ENCODE results near the gene SOX8.

The SOX8 gene

DNA sequence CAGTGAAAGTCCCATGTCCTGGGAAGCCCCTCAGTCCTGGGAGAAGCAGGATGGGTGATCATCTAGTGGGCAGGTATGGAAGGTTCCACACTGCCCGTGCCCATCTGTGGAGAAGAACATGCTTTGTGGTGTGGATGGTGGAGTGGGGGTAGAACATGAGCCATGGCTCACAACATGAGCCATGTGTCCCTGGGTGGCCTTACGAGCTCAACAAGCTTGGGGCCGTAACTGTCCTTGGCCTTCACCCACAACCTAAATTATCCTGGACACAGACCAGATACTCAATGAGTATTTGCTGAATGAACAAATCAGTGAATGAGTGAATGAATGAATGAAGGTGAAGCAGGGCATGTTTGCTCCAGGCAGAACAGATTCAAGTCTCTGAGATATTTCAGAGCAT is 13.5 kb downstream of the SOX8 start:
- H3K27ac ChIP-seq (ENCODE audit: low read length), result no peak overlapping the region
- H3K36me3 ChIP-seq (ENCODE audit: control insufficient read depth, insufficient read depth, low read length), result no peaks in the 10 kb centered on the region; the same call in 1 of the 2 replicates
- H3K9me3 ChIP-seq (ENCODE audit: control insufficient read depth, insufficient read depth, low read length), result peaks cover 4% of the 10 kb centered on the region; the same call in 1 of the 2 replicates
- DNase-seq (ENCODE audit: low read depth, low spot score), result no peak
- no CpG with 5 or more reads among the region's 3 CpGs for WGBS (ENCODE audit: insufficient coverage, insufficient read length)
- no peaks in the 10 kb centered on the region for H3K27me3 ChIP-seq (ENCODE audit: control insufficient read depth, insufficient read depth, low read length)
- no peak overlapping the region for H3K4me3 ChIP-seq (ENCODE audit: low read length)
- H3K4me1 ChIP-seq (ENCODE audit: control insufficient read depth, insufficient read depth, low read length), result peaks cover 2% of the 10 kb centered on the region; the same call in 1 of the 2 replicates

DNA sequence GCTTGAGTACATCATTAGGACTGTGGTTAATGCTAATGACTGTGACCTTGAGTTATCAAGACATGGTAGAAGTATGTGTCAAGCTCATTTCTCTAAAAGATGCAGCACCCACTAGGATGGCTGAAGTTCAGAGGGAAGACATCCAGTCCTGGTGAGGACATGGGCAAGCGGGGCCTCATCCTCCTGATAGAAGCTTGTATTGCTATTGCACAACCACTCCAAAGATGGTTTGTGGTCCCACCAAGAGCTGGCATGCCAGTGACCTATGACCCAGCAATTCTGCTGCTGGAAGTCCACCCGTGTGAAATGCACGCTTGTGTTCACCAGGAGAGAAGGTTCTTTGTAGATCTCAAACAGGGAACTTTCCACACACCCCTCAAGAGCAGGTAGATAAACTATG is 14.2 kb downstream of the SOX8 start:
- Histone ChIP-seq H3K27me3 (ENCODE audit: control insufficient read depth, insufficient read depth, low read length) (no peaks in the 10 kb centered on the region), H3K27ac (ENCODE audit: low read length) (no peak overlapping the region), H3K4me1 (ENCODE audit: control insufficient read depth, insufficient read depth, low read length) (peaks cover 2% of the 10 kb centered on the region; the same call in 1 of the 2 replicates), H3K4me3 (ENCODE audit: low read length) (no peak overlapping the region), H3K9me3 (ENCODE audit: control insufficient read depth, insufficient read depth, low read length) (peaks cover 4% of the 10 kb centered on the region; the same call in 1 of the 2 replicates), H3K36me3 (ENCODE audit: control insufficient read depth, insufficient read depth, low read length) (no peaks in the 10 kb centered on the region; the same call in 1 of the 2 replicates)
- no peak for DNase-seq (ENCODE audit: low read depth, low spot score)
- WGBS (ENCODE audit: insufficient coverage, insufficient read length), result no CpG with 5 or more reads among the region's 3 CpGs

- Histone ChIP-seq H3K27me3 (ENCODE audit: control insufficient read depth, insufficient read depth, low read length) (no peaks in the 10 kb centered on the region), H3K36me3 (ENCODE audit: control insufficient read depth, insufficient read depth, low read length) (no peaks in the 10 kb centered on the region; the same call in 1 of the 2 replicates), H3K4me1 (ENCODE audit: control insufficient read depth, insufficient read depth, low read length) (peaks cover 2% of the 10 kb centered on the region; the same call in 1 of the 2 replicates), H3K9me3 (ENCODE audit: control insufficient read depth, insufficient read depth, low read length) (peaks cover 4% of the 10 kb centered on the region; the same call in 1 of the 2 replicates), H3K4me3 (ENCODE audit: low read length) (no peak overlapping the region), H3K27ac (ENCODE audit: low read length) (no peak overlapping the region)
- WGBS (ENCODE audit: insufficient coverage, insufficient read length), result no CpG with 5 or more reads among the region's 6 CpGs
- DNase-seq (ENCODE audit: low read depth, low spot score), result no peak
These were observed 15.1 kb downstream of the SOX8 start for GRCh38 chr16:996681-997080.

GRCh38 chr16:997440-998051 is 16.0 kb downstream of the SOX8 start:
- H3K9me3 ChIP-seq (ENCODE audit: control insufficient read depth, insufficient read depth, low read length), result peaks cover 4% of the 10 kb centered on the region; the same call in 1 of the 2 replicates
- peaks cover 2% of the 10 kb centered on the region; the same call in 1 of the 2 replicates for H3K4me1 ChIP-seq (ENCODE audit: control insufficient read depth, insufficient read depth, low read length)
- DNase-seq (ENCODE audit: low read depth, low spot score), result no peak
- H3K27ac ChIP-seq (ENCODE audit: low read length), result no peak overlapping the region
- no peaks in the 10 kb centered on the region; the same call in 1 of the 2 replicates for H3K36me3 ChIP-seq (ENCODE audit: control insufficient read depth, insufficient read depth, low read length)
- no peak overlapping the region for H3K4me3 ChIP-seq (ENCODE audit: low read length)
- H3K27me3 ChIP-seq (ENCODE audit: control insufficient read depth, insufficient read depth, low read length), result no peaks in the 10 kb centered on the region
- WGBS (ENCODE audit: insufficient coverage, insufficient read length), result no CpG with 5 or more reads among the region's 39 CpGs

- no peaks in the 10 kb centered on the region for H3K27me3 ChIP-seq (ENCODE audit: control insufficient read depth, insufficient read depth, low read length)
- H3K36me3 ChIP-seq (ENCODE audit: control insufficient read depth, insufficient read depth, low read length), result no peaks in the 10 kb centered on the region; the same call in 1 of the 2 replicates
- H3K4me3 ChIP-seq (ENCODE audit: low read length), result no peak overlapping the region
- H3K27ac ChIP-seq (ENCODE audit: low read length), result no peak overlapping the region
- peaks cover 2% of the 10 kb centered on the region; the same call in 1 of the 2 replicates for H3K4me1 ChIP-seq (ENCODE audit: control insufficient read depth, insufficient read depth, low read length)
- DNase-seq (ENCODE audit: low read depth, low spot score), result no peak
- no CpG with 5 or more reads among the region's 11 CpGs for WGBS (ENCODE audit: insufficient coverage, insufficient read length)
- H3K9me3 ChIP-seq (ENCODE audit: control insufficient read depth, insufficient read depth, low read length), result peaks cover 4% of the 10 kb centered on the region; the same call in 1 of the 2 replicates
These were observed 16.6 kb downstream of the SOX8 start for GRCh38 chr16:998211-998610.

GRCh38 chr16:998615-999014 is 17.0 kb downstream of the SOX8 start:
- Histone ChIP-seq H3K4me1 (ENCODE audit: control insufficient read depth, insufficient read depth, low read length) (peaks cover 2% of the 10 kb centered on the region; the same call in 1 of the 2 replicates), H3K9me3 (ENCODE audit: control insufficient read depth, insufficient read depth, low read length) (peaks cover 4% of the 10 kb centered on the region; the same call in 1 of the 2 replicates), H3K27me3 (ENCODE audit: control insufficient read depth, insufficient read depth, low read length) (no peaks in the 10 kb centered on the region), H3K36me3 (ENCODE audit: control insufficient read depth, insufficient read depth, low read length) (no peaks in the 10 kb centered on the region; the same call in 1 of the 2 replicates), H3K4me3 (ENCODE audit: low read length) (no peak overlapping the region), H3K27ac (ENCODE audit: low read length) (no peak overlapping the region)
- no CpG with 5 or more reads among the region's 11 CpGs for WGBS (ENCODE audit: insufficient coverage, insufficient read length)
- no peak for DNase-seq (ENCODE audit: low read depth, low spot score)

GRCh38 chr16:999677-1000076 is 18.1 kb downstream of the SOX8 start:
- no peak for DNase-seq (ENCODE audit: low read depth, low spot score)
- no CpG with 5 or more reads among the region's 11 CpGs for WGBS (ENCODE audit: insufficient coverage, insufficient read length)
- Histone ChIP-seq H3K27me3 (ENCODE audit: control insufficient read depth, insufficient read depth, low read length) (no peaks in the 10 kb centered on the region), H3K27ac (ENCODE audit: low read length) (no peak overlapping the region), H3K4me1 (ENCODE audit: control insufficient read depth, insufficient read depth, low read length) (peaks cover 2% of the 10 kb centered on the region; the same call in 1 of the 2 replicates), H3K36me3 (ENCODE audit: control insufficient read depth, insufficient read depth, low read length) (no peaks in the 10 kb centered on the region; the same call in 1 of the 2 replicates), H3K9me3 (ENCODE audit: control insufficient read depth, insufficient read depth, low read length) (peaks cover 2% of the 10 kb centered on the region; the same call in 1 of the 2 replicates), H3K4me3 (ENCODE audit: low read length) (no peak overlapping the region; the same call in 1 of the 2 replicates)

DNA sequence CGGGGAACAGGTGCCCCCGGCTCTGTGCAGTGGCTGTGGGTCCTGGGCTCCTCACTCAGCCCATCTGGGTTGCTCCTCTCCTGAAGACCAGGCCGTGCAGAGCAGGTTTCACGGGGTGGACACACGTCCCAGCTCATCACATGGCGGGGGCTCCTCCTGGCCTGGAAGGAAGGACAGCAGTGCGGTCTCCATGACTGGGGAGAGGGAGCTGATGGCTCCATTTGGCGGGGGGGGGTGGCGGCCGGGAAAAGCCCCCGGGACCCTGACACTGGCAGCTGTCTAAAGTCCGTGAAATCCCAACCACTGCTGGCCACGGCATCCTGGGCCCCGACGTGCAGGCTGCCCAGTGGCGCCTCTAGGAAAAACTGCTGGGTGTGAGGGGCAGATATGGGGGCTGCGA is 19.0 kb downstream of the SOX8 start:
- no CpG with 5 or more reads among the region's 17 CpGs for WGBS (ENCODE audit: insufficient coverage, insufficient read length)
- no peak for DNase-seq (ENCODE audit: low read depth, low spot score)
- Histone ChIP-seq H3K27me3 (ENCODE audit: control insufficient read depth, insufficient read depth, low read length) (no peaks in the 10 kb centered on the region), H3K4me1 (ENCODE audit: control insufficient read depth, insufficient read depth, low read length) (peaks cover 2% of the 10 kb centered on the region; the same call in 1 of the 2 replicates), H3K4me3 (ENCODE audit: low read length) (no peak overlapping the region), H3K36me3 (ENCODE audit: control insufficient read depth, insufficient read depth, low read length) (no peaks in the 10 kb centered on the region; the same call in 1 of the 2 replicates), H3K27ac (ENCODE audit: low read length) (no peak overlapping the region), H3K9me3 (ENCODE audit: control insufficient read depth, insufficient read depth, low read length) (no peaks in the 10 kb centered on the region)

DNA sequence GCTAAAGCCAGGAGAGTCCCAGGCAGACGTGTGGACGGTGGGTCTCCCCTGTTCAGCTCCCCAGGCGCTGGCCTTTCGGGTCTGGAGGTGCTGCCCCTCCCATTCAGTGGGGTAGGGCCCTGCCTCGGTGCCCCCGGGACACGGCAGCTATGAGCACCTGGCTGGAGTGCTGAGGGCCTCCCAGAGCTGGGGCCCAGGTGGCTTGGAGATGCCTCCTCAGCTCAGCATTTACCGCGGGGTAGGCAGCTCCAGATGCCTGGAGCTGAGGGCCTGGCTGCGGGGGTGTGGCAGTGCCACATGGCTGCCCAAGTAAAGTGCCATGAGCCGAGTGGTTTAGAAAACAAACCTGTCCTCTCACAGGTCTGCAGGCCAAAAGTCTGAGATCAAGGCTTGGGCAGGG is 19.5 kb downstream of the SOX8 start:
- Histone ChIP-seq H3K27me3 (ENCODE audit: control insufficient read depth, insufficient read depth, low read length) (no peaks in the 10 kb centered on the region), H3K9me3 (ENCODE audit: control insufficient read depth, insufficient read depth, low read length) (no peaks in the 10 kb centered on the region), H3K4me1 (ENCODE audit: control insufficient read depth, insufficient read depth, low read length) (peaks cover 2% of the 10 kb centered on the region; the same call in 1 of the 2 replicates), H3K36me3 (ENCODE audit: control insufficient read depth, insufficient read depth, low read length) (no peaks in the 10 kb centered on the region; the same call in 1 of the 2 replicates), H3K4me3 (ENCODE audit: low read length) (no peak overlapping the region), H3K27ac (ENCODE audit: low read length) (no peak overlapping the region)
- WGBS (ENCODE audit: insufficient coverage, insufficient read length), result no CpG with 5 or more reads among the region's 11 CpGs
- no peak for DNase-seq (ENCODE audit: low read depth, low spot score)

GRCh38 chr16:1002399-1003166 is 21.0 kb downstream of the SOX8 start:
- H3K27ac ChIP-seq (ENCODE audit: low read length), result no peak overlapping the region
- no peaks in the 10 kb centered on the region for H3K9me3 ChIP-seq (ENCODE audit: control insufficient read depth, insufficient read depth, low read length)
- no peaks in the 10 kb centered on the region; the same call in 1 of the 2 replicates for H3K36me3 ChIP-seq (ENCODE audit: control insufficient read depth, insufficient read depth, low read length)
- no CpG with 5 or more reads among the region's 46 CpGs for WGBS (ENCODE audit: insufficient coverage, insufficient read length)
- H3K4me1 ChIP-seq (ENCODE audit: control insufficient read depth, insufficient read depth, low read length), result peaks cover 2% of the 10 kb centered on the region; the same call in 1 of the 2 replicates
- no peak for DNase-seq (ENCODE audit: low read depth, low spot score)
- no peak overlapping the region for H3K4me3 ChIP-seq (ENCODE audit: low read length)
- no peaks in the 10 kb centered on the region for H3K27me3 ChIP-seq (ENCODE audit: control insufficient read depth, insufficient read depth, low read length)
